HUDEP-2 (cell line): Measurements from ENCODE around the gene FIGN.

ENCODE experiments used
- DNase-seq, 76 experiments: peaks; one replicate each; lab custom pipeline; 2025; ENCODE audit not compliant: unreplicated experiment in 76 of 76; lab: John Stamatoyannopoulos, UW

Gene FIGN

DNA sequence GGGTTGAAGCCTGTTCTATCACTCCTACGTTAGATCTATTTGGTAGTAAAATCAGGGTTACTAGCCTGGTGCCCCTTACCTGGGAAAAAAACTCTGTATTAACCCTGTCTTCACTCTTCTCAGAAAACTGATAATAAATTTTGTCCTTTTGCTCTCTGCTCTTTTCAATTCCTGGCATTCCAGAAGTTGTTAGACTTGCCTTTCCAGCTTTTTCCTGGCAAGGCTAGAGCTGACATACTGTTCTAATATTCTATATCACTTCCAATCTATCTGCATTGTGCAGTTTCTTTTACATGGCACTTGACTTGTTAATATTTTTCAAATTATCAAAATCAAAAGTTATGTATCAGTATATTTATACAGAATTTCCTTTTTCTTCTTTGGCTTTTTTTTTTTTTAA lies 162.2 kb downstream of the FIGN start:
- no peak for DNase-seq

DNA sequence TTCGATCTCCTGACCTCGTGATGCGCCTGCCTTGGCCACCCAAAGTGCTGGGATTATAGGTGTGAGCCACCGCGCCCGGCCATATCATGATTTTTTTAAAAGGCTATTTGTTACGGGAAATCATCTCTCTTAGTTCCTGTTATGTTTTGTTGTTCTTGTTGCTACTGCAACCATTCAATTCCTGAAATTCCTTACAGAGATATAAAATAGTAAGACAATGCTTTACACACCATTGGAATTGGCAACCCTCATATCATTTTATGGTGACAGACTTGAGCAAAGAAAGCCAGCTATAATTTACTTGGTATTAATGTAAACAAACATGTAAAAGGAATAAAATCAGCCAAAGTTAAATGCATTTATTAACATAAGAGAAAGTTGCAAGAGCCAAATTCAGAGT lies 163.0 kb downstream of the FIGN start:
- no peak for DNase-seq

DNA sequence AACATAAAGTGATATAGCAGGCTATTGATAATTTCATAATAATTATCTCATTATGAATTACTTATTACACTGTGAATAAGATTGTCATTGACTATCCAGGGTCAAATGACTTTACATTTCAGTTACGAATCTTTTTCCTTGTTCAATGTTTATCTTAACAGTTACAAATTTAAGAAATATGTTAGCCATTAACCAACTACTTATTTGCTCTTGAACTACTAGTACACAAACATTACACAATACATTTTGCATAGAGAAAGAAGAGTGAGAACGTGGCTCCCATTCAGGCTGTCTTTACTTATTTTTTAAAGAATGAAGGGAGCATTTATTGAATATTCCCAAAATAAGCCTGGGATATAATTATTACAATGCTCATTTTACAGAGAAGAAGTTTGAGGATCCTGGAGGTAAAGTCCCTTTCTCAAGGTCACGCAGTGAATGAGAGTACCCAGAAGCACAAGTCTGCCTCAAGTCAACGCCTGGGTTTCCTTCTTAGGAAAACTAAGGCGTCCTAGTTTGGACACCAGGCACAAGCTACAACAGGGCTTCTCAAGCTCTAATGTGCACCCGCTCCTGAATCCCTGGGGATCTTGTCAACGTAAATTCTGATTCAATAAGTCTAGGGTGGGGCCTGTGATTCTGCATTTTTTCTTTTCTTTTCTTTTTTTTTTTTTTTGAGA lies 164.2 kb downstream of the FIGN start:
- no peak for DNase-seq

GRCh38 chr2:163570391-163570790 lies 165.4 kb downstream of the FIGN start:
- DNase-seq: no peak

DNA sequence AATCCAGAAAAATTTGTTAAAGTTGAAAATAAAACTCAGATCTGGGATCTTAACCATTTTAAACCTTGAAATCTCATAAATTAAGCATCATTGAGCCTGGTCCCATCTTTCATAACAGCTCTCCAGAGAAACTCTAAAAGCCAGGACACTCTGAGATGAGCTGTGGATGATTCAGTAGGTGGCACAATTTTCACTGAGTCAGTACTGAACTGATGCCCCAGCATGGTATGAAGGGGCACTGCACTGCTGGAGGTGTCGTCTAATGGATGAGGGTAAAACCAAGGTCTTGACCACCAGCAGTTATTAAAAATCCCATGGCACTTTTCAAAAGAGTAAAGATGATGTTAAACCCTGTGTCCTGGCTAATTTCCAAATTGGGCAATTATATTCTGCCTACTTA lies 170.6 kb downstream of the FIGN start:
- no peak for DNase-seq

DNA sequence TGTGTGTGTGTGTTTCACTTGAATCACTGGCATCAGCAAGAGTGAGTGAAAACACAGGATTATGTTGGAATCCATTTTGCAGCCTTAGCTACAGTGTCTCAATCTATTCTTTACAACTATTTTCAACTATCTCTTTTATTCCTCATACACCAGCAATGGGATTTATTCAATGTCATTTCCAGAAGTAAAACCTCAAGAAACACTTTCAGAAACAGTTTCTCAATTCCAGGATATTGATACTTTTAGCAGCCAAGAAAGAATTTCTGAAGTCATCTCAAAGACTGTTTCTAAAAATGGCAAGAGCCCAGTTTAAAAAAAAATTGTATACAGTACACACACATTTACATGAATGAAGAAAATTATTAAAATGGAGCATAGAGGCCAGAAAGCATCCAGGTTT lies 171.6 kb downstream of the FIGN start:
- no peak for DNase-seq

- no peak for DNase-seq
Observed at GRCh38 chr2:163563336-163563735, 172.5 kb downstream of the FIGN start.

DNA sequence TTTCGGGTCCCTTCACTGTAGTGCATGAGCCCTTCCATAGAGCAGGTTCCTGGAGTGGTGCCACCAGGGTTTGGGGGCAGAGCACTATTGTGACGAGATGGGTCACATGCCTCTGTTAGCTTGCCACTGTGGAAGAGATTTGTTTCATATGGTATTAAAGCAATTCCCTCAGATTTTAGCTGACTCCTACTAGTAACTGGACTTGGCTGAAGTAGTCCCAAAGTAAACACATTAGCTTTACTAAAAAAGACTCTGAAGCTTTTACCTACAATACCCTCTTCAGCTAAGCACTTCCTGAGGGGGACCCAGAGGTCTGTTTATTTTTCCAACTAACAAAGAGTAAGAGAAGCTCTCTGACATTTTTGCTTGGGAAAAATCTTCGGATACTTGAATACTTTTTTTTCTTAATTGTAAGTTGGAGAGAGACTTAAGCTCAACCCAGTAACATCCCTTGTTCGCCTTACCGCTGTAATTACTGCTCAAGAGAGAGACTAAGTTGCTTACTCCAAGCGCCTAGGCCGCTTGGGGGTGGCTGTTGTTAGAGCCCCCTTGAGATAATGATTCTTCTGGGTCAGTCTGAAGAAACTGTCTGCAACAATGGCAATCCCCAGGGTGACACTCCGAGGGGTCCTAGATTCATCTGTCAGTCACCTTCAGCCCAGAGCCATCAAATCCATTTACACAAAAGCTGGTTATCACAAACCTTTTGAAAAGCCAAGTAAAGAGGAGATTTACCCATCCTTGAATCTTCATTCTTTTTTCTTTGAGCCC lies 177.4 kb downstream of the FIGN start:
- no peak for DNase-seq

- DNase-seq: no peak
Observed at GRCh38 chr2:163556511-163556910, 179.3 kb downstream of the FIGN start.

DNA sequence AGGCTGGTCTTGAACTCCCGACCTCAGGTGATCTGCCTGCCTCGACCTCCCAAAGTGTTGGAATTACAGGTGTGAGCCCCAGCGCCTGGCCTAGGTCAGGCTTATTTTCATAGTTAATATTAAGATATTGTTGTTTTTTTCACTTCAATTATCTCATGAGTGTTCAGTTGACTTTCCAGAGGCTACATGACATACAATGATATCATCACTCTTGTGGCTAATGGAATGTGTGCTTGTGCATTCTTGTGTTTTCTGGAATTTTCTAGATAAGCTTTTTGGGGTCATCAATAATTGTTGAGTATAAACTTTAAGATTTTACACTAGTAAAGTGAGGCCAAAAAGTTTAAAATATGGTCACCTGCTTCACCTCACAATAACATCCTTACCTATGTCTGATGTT lies 180.9 kb downstream of the FIGN start:
- no peak for DNase-seq

GRCh38 chr2:163553601-163554000 lies 182.2 kb downstream of the FIGN start:
- no peak for DNase-seq

GRCh38 chr2:163552758-163553157 lies 183.1 kb downstream of the FIGN start:
- no peak for DNase-seq

DNA sequence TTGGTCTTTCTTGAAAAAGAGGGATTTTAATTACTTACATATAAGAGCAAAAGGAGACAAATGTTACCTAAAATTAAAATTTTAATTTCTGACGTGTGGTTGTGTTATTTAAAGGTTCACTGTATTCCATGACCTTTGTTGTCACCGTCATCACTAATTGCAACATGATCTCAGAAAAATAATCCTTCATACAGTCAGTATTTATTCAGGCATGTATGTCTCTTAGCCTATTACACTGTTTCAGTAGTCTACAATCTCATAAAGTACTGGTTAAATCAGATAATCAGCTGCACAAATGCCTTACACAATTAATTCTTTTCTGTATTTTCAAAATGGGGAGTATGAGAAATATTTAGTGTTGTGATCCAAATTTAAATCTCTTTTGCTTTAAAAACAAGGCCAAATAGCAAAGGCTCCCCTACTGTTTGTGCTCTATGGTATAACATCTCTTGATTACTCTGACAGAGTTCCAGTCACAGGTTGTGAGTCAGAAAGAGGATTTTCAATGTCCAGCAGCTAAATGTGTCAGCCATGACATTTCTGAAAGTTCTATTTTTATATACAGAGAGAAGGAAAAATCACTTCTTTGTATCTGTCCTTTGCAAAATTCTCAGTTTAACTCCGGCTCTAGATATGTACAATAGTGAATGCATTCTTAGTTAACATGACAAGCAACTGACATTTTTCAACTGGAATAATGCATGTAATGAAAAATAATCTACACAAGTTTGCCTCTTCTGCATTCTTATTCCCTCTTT lies 184.0 kb downstream of the FIGN start:
- no peak for DNase-seq

GRCh38 chr2:163548970-163549369 lies 186.8 kb downstream of the FIGN start:
- DNase-seq: no peak
